Hepatocyte (in vitro differentiated cells): ENCODE measurements around the gene ELMO2.

Experiments used
- CTCF ChIP-seq: fragments of 200-600 bp; sonication (generic); IDR thresholded peaks from 2 replicates; pipeline ENCODE4 v1.5.1; 2016; ENCODE audit warnings: antibody characterized with exemption, mild to moderate bottlenecking; ENCODE audit not compliant: poor library complexity
- EZH2 ChIP-seq: fragments of 200-600 bp; sonication (generic); IDR thresholded peaks from 2 replicates; pipeline ENCODE4 v1.6.1; 2016; ENCODE audit warnings: antibody characterized with exemption, mild to moderate bottlenecking, borderline replicate concordance
- EZH2phosphoT487 ChIP-seq: fragments of 200-600 bp; sonication (generic); IDR thresholded peaks from one replicate; pipeline ENCODE4 v1.6.1; 2018; ENCODE audit warnings: antibody characterized with exemption, mild to moderate bottlenecking, low read depth, moderate library complexity; ENCODE audit not compliant: unreplicated experiment, severe bottlenecking

DNA sequence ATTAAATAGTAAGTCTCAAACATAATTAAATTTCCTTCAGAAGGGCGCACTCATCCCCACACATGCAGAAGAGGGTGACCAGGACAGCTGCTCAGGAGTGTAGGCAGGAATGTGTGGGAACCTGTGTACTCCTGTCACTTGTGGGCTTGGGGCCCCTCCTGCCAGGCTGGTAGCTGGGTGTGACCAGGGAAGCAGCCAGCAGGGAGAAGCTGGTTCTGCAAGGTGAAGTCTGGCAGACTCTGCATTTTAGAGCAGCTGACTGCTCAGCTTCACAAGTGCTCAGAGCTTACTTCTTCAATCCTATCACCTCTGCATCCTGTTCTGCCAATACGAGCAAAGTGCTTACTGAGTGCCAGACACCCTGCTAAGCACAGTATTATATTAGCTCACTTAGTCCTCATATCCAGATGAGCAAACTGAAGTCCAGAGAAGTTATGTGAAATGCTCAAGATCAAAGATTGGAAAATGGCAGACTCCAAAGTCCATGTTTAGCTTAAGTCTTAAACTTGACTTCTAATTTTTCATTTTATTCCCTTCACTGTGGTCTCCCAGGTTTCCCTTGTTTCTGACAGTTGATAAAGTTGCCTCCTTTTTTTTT, 27.9 kb downstream of the ELMO2 start:
- no peak for TF ChIP-seq CTCF
- no peak for TF ChIP-seq EZH2
- TF ChIP-seq EZH2phosphoT487 = no peak
